GM12878 (cell line): ENCODE results near the gene CDK15. TPM values are rescaled to one million over a fixed set of nuclear protein-coding genes. Genes with fewer than 3 reads are reported as not detected.
"Not testable (repeated sequence)": the region's sequence is repeated elsewhere in the genome, so short reads cannot be mapped to it uniquely, and the experiment has no call there.

ENCODE experiments used
- ATAC-seq: fragments of 200-7000 bp; cut with Tn5 transposase; 3 replicates; pipeline ENCODE4 v1.9.1; 2020; ENCODE audit warnings: mild to moderate bottlenecking, moderate library complexity
- BruUV-seq: library from RNA; stranded (reverse); fragments of 400-500 nt; replicated peaks from 2 replicates; lab custom pipeline; 2021; lab: Mats Ljungman, UMichigan
- CTCF ChIA-PET: fragments of 300-600 bp; sonication (Branson Sonifier 250); formaldehyde crosslinking; extraction: SDS; loops from one replicate; lab custom pipeline; 2021; ENCODE audit warnings: inconsistent platforms; lab: Yijun Ruan, JAX
- POLR2A ChIA-PET: fragments of 350-600 bp; formaldehyde crosslinking; extraction: SDS; loops from one replicate; lab custom pipeline; 2021; ENCODE audit warnings: inconsistent platforms; lab: Charles Lee
- RAD21 ChIA-PET: fragments of 300-600 bp; sonication (Branson Sonifier 250); formaldehyde crosslinking; loops from one replicate; lab custom pipeline; 2023; ENCODE audit warnings: antibody characterized with exemption; ENCODE audit not compliant: unreplicated experiment; lab: Charles Lee
- SMC1A ChIA-PET: fragments of 300-600 bp; sonication (Branson Sonifier 250); formaldehyde crosslinking; loops from one replicate; lab custom pipeline; 2023; ENCODE audit not compliant: unreplicated experiment, uncharacterized antibody; lab: Charles Lee
- DNase-seq: peaks from one replicate; pipeline ENCODE4 v3.0.0-alpha.2; 2011; ENCODE audit warnings: low read depth, low spot score
- FAIRE-seq: peaks from 3 replicates; lab custom pipeline; 2011; peaks lifted over from hg19 to GRCh38; lab: Jason Lieb, UNC
- H2AFZ ChIP-seq: 2 replicates; pipeline ENCODE4 v1.6.0; 2011; ENCODE audit warnings: low read depth, low read length, control low read depth; ENCODE audit not compliant: control insufficient read depth
- H3K27ac ChIP-seq: 2 replicates; pipeline ENCODE4 v1.5.1; 2011; ENCODE audit warnings: control low read depth; ENCODE audit not compliant: control insufficient read depth, insufficient read depth
- H3K27me3 ChIP-seq, 2 experiments: replicated peaks in 1 of 2; 2 replicates each; pipeline versions ENCODE4 v1.6.0 to v1.6.1; 2011; ENCODE audit warnings: low read length in 1 of 2; ENCODE audit not compliant: control insufficient read depth in 2 of 2, insufficient read depth in 2 of 2
- H3K36me3 ChIP-seq, 2 experiments: 2 replicates each; pipeline ENCODE4 v1.5.1; 2011; ENCODE audit warnings: low read length in 1 of 2; ENCODE audit not compliant: control insufficient read depth in 2 of 2, insufficient read depth in 2 of 2
- H3K4me1 ChIP-seq: 2 replicates; pipeline ENCODE4 v1.6.1; 2011; ENCODE audit warnings: mild to moderate bottlenecking, low read length, moderate library complexity, mixed read lengths; ENCODE audit not compliant: control insufficient read depth, insufficient read depth
- H3K4me2 ChIP-seq: 2 replicates; pipeline ENCODE4 v1.6.0; 2011; ENCODE audit warnings: control low read depth; ENCODE audit not compliant: control insufficient read depth, insufficient read depth
- H3K4me3 ChIP-seq: fragments of 200-600 bp; sonication (generic); 2 replicates; pipeline ENCODE4 v1.5.1; 2016
- H3K79me2 ChIP-seq: 2 replicates; pipeline ENCODE4 v1.6.0; 2011; ENCODE audit warnings: low read length; ENCODE audit not compliant: control insufficient read depth, insufficient read depth
- H3K9ac ChIP-seq: 2 replicates; pipeline ENCODE4 v1.8.0; 2011; ENCODE audit warnings: low read length, control low read depth, mixed read lengths; ENCODE audit not compliant: control insufficient read depth, insufficient read depth
- H3K9me3 ChIP-seq: replicated peaks from 3 replicates; pipeline ENCODE4 v1.5.1; 2011; ENCODE audit warnings: mild to moderate bottlenecking, low read length; ENCODE audit not compliant: control insufficient read depth, insufficient read depth
- H4K20me1 ChIP-seq: 2 replicates; pipeline ENCODE4 v1.6.0; 2011; ENCODE audit not compliant: control insufficient read depth, insufficient read depth
- CEBPB ChIP-seq, 2 experiments: fragments of 150-350 bp in 1 of 2; IDR thresholded peaks; 2 replicates each; pipeline ENCODE4 v1.6.1; 2012 to 2014; ENCODE audit warnings: low read depth in 2 of 2, low read length in 2 of 2, borderline replicate concordance in 1 of 2, inconsistent platforms in 1 of 2
- JUND ChIP-seq: IDR thresholded peaks from 2 replicates; pipeline ENCODE4 v1.6.1; 2012; ENCODE audit warnings: low read depth, mild to moderate bottlenecking, low read length, improper control_type of control experiment, moderate library complexity
- NFIC ChIP-seq: IDR thresholded peaks from 2 replicates; pipeline ENCODE4 v1.6.1; 2012; ENCODE audit warnings: low read depth, mild to moderate bottlenecking, inconsistent platforms, low read length, moderate library complexity
- NRF1 ChIP-seq: conservative IDR thresholded peaks from 2 replicates; pipeline ENCODE4 v1.6.1; 2011; ENCODE audit warnings: mild to moderate bottlenecking, low read depth, low read length, improper control_type of control experiment
- SPI1 ChIP-seq: IDR thresholded peaks from 2 replicates; pipeline ENCODE4 v1.6.1; 2011; ENCODE audit warnings: low read depth, mild to moderate bottlenecking, low read length, moderate library complexity, borderline replicate concordance; ENCODE audit not compliant: insufficient read depth
- SREBF1 ChIP-seq: IDR thresholded peaks from 2 replicates; pipeline ENCODE4 v1.6.1; 2012; ENCODE audit warnings: mild to moderate bottlenecking, low read length
- WGBS: methylation state at CpG from one replicate; pipeline ENCODE4 v1.1.6; 2016; ENCODE audit warnings: low lambda C conversion rate; ENCODE audit not compliant: insufficient replicate concordance, insufficient coverage; ENCODE audit errors: missing lambda C conversion rate; 5-methylcytosine and 5-hydroxymethylcytosine counted together
- in situ Hi-C: fragments of 300-500 bp; cut with MboI; formaldehyde crosslinking; loops from 9 replicates; pipeline ENCODE4 v1.14.3; 2018; ENCODE audit warnings: mixed read lengths
- intact Hi-C: fragments of 100-400 bp; cut with micrococcal nuclease; formaldehyde crosslinking; loops from one replicate; pipeline ENCODE4 v1.14.2; 2022; ENCODE audit not compliant: unreplicated experiment
- polyA plus RNA-seq, 11 experiments: library from polyadenylated mRNA; depleted of rRNA in 4 of 11; unstranded in 6 of 11; stranded (reverse) in 5 of 11; fragments of >200 nt; fragmentation: Nextera tagmentation in 4 of 11; fragmentation: Illumina TruSeq in 1 of 11; extraction: Ambion mirVana in 4 of 11; extraction: Trizol in 1 of 11; gene quantifications; 1 replicate in 1 of 11; 2 replicates in 10 of 11; pipeline versions ENCODE4 v1.2.1 to v1.2.3, GENCODE V29; 2011 to 2016; ENCODE audit warnings: inconsistent platforms in 2 of 11, missing spikeins in 2 of 11, low read depth in 1 of 11
- total RNA-seq, 4 experiments: library from RNA; depleted of rRNA in 3 of 4; stranded (reverse); fragments of >200 nt in 3 of 4; fragmentation: Illumina TruSeq in 1 of 4; extraction: Trizol in 1 of 4; gene quantifications; 2 replicates each; pipeline versions ENCODE4 v1.2.1 to v1.2.3, GENCODE V29; 2013 to 2021

Gene CDK15
- total and polyA plus RNA-seq, 10 of the 15 experiments (the other 5 are each of a cell fraction or from before 2014, with no cell fraction given) = 0.01 to 0.04 TPM; not detected in 8

- no peak for TF ChIP-seq NFIC
- TF ChIP-seq JUND = no peak
- TF ChIP-seq SPI1 = no peak
- TF ChIP-seq CEBPB (IDR thresholded peaks at IDR 0.05; ENCODE audit: borderline replicate concordance in 1 of 2, low read depth in 2 of 2, low read length in 2 of 2) = no peak
- no peak for TF ChIP-seq NRF1
- TF ChIP-seq SREBF1 = no peak
These were observed 45.2 kb upstream of the CDK15 start (continued) for GRCh38 chr2:201761101-201761500.

GRCh38 chr2:201764469-201764868, 41.9 kb upstream of the CDK15 start:
- DNase-seq, intact Hi-C loops, H3K4me3 ChIP-seq, in situ Hi-C loops, H3K27ac ChIP-seq, ATAC-seq, H3K79me2 ChIP-seq, H3K9ac ChIP-seq, BruUV-seq, H2AFZ ChIP-seq, H3K27me3 ChIP-seq, FAIRE-seq, H3K4me2 ChIP-seq, H3K4me1 ChIP-seq, H3K9me3 ChIP-seq, RAD21 ChIA-PET, H4K20me1 ChIP-seq, H3K36me3 ChIP-seq: not testable (repeated sequence)
- POLR2A ChIA-PET = interaction anchor here (1.5 kb wide), 1 partner anchor 16 kb away, joined by 4 read pairs; the partner anchor contains the start of gene ALS2
- CTCF ChIA-PET = interaction anchor here (0.6 to 1.1 kb wide), 2 partner anchors 16 to 295 kb away, joined by 3 to 5 read pairs; partner anchors contain the start of gene ALS2
- 87% methylated on average over 7 of the region's 7 CpGs for WGBS
- SMC1A ChIA-PET = interaction anchor here (0.9 to 1.0 kb wide), 3 partner anchors 12 to 179 kb away, joined by 3 to 4 read pairs (median 3); no protein-coding TSS in a partner anchor
